Erythroblast (primary cell): ENCODE results near the gene C17orf50.

Source experiments
- DNase-seq, 2 experiments: peaks; one replicate each; lab custom pipeline; 2025; lab: John Stamatoyannopoulos, UW
- GATA1 ChIP-seq: IDR thresholded peaks from 2 replicates; pipeline ENCODE4 v1.6.1; 2011; ENCODE audit warnings: low read depth, mild to moderate bottlenecking, control low read depth, low read length, moderate library complexity
- POLR2A ChIP-seq: IDR thresholded peaks from 2 replicates; pipeline ENCODE4 v1.6.1; 2011; ENCODE audit warnings: mild to moderate bottlenecking, low read length

C17orf50 gene

GRCh38 chr17:35740997-35741931 lies 19.4 kb upstream of the C17orf50 start:
- peak; percentile 41 to 53 for DNase-seq
- no peak for TF ChIP-seq POLR2A
- TF ChIP-seq GATA1 = no peak

DNA sequence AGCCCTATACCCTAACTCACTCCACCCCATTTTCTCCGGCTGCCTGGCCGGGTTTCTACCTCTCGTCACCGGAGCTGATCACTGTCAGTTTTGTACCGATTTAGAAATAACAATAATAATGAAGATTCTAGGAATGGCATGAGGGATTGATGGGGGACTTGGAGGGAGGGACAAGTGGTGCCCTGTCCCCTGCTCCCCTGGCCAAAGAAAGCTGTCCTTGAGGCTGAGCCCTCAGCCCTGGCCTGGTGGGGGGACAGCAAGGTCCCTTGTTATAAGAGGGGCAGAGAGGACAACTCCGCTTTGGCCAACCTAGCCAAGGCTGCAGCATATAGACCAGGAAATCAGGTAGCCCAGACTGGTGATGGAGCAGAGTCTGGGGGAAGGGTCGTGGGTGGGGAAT lies 18.2 kb upstream of the C17orf50 start:
- no peak for DNase-seq
- no peak for TF ChIP-seq POLR2A
- TF ChIP-seq GATA1 = no peak

GRCh38 chr17:35742896-35743477 lies 17.7 kb upstream of the C17orf50 start:
- TF ChIP-seq GATA1 (no peak), POLR2A (no peak)
- no peak for DNase-seq

DNA sequence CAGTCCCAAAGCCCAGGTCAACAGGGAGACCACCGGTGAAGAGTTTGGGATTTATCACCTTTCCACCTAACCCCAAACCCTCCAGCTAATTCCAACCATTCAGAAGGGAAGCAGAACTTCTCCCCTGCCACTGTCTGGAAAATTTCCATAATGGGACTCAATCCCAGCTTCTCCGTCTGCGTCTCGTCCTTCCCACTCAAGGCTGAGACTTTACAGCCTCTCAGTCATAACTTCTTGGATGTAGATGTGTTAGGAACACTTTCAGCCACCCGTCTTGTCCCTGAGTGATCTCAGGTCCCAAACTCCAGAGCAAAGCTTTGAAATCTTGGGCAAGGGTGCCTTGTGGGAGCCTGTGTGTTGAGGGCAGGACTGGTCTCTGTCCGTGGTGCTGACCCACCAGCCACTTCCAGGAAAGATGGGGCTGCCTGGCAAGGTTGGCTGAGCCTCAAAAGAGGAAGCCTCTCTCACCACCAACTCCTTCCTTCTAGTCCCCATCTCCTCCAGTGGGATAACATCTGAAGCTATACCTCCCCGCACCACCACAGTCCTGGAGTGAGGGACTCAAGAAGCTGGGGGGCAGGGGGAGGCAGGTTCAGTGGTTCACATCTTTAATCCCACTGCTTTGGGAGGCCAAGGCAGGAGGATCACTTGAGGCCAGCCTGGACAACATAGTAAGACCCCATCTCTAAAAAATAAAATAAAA lies 16.9 kb upstream of the C17orf50 start:
- peak; percentile 32 to 37 for DNase-seq
- no peak for TF ChIP-seq POLR2A
- TF ChIP-seq GATA1 = no peak

DNA sequence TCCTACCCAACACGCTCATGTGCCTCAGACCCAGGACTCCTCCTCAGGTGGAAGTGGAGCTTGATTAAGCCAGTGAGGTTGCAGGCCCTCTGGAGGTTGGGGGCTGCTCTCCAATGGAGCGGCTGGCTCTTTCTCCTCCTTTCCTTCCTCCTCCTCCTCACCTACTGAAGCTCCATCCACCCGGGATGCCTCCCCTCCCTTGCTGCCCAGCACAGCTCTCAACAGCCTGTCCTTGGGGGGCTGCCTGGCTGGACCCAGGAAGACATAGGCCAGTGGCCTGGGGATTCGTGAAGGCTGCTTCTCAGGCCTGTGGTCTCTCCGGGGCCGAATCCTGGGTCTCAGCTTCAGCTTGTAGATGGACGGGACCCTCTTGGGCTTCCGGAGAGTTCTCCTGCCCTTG lies 15.9 kb upstream of the C17orf50 start:
- TF ChIP-seq GATA1 = no peak
- TF ChIP-seq POLR2A = no peak

GRCh38 chr17:35745246-35745645 lies 15.4 kb upstream of the C17orf50 start:
- TF ChIP-seq GATA1 = no peak
- no peak for TF ChIP-seq POLR2A
- DNase-seq = no peak

More for the DNA sequence above, 15.9 kb upstream of the C17orf50 start:
- no peak for DNase-seq

- TF ChIP-seq GATA1 (no peak), POLR2A (no peak)
- DNase-seq = no peak
These were observed 14.9 kb upstream of the C17orf50 start for GRCh38 chr17:35745749-35746320.

GRCh38 chr17:35747540-35748017 lies 13.1 kb upstream of the C17orf50 start:
- no peak for TF ChIP-seq POLR2A
- no peak for TF ChIP-seq GATA1
- DNase-seq = peak; percentile 79 to 88

DNA sequence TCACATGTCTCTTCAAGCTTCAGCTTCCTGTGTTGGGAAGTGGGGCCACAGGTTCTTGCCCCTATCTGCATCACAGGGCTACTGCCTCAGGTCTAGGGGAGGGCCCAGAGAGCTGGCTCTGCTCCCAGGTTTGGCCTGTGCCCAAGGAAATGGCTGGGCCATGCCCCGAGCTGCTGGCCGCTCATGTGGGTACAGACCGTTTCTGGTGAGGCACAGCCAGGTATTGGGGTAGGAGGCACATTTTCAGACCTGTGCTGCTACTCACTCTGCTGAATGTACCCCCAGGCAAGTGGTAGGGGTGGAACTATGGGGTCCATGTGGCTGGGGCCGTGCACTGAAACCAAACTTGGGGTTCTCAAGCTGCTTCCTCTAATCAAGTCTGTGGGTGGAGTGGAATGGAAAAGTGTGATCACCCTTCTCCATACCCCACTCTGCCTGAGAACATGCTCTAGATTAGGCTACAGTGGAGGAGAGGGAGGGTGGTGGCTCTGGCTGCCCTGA lies 12.3 kb upstream of the C17orf50 start:
- TF ChIP-seq POLR2A (peak; percentile 58), GATA1 (no peak)
- DNase-seq = peak; percentile 22 to 27

DNA sequence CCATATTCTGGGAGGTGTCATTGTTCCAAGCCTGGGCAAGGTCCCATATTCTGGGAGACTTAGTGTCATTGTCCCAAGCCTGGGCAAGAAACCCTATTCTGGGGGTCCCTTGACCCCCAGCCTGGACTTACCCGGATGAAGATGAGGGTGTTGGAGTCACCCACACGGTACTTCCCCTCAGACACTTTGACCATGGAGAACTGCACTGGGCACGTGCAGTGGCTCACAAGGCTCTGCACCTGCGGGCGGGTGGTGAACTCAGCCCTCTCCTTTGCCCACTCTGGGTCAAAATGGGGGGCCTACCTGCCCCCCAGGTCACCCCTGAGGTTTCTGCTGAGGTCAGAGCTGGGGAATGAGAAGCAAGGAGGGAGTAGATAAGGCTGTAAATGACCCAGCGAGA lies 11.7 kb upstream of the C17orf50 start:
- TF ChIP-seq POLR2A (no peak), GATA1 (no peak)
- DNase-seq = no peak

GRCh38 chr17:35749560-35750412 lies 10.9 kb upstream of the C17orf50 start:
- DNase-seq = peak; percentile 45 to 47
- no peak for TF ChIP-seq POLR2A
- no peak for TF ChIP-seq GATA1
